HUES64 (cell line): ENCODE measurements around the gene NPAS2.
A peak's percentile ranks its signal among the peaks of the same experiment; 100 is the strongest.

Experiments
- H3K27ac ChIP-seq: 2 replicates; pipeline ENCODE4 v1.7.0; 2013; ENCODE audit warnings: low read depth, low read length, inconsistent platforms
- H3K27me3 ChIP-seq: 2 replicates; pipeline ENCODE4 v1.6.1; 2013; ENCODE audit warnings: mild to moderate bottlenecking, low read length; ENCODE audit not compliant: insufficient read depth
- H3K36me3 ChIP-seq: 2 replicates; pipeline ENCODE4 v1.6.1; 2013; ENCODE audit warnings: mild to moderate bottlenecking, low read length; ENCODE audit not compliant: insufficient read depth
- H3K4me1 ChIP-seq: 2 replicates; pipeline ENCODE4 v1.6.1; 2013; ENCODE audit warnings: mild to moderate bottlenecking, low read length, moderate library complexity; ENCODE audit not compliant: insufficient read depth
- H3K4me3 ChIP-seq: 2 replicates; pipeline ENCODE4 v1.5.1; 2013; ENCODE audit warnings: mild to moderate bottlenecking, low read length, moderate library complexity
- H3K9ac ChIP-seq: 2 replicates; pipeline ENCODE4 v1.6.1; 2013; ENCODE audit warnings: mild to moderate bottlenecking, low read depth, low read length
- H3K9me3 ChIP-seq: 2 replicates; pipeline ENCODE4 v1.6.1; 2013; ENCODE audit warnings: low read depth, low read length; ENCODE audit not compliant: insufficient read depth
- WGBS: fragments of 150-250, 120-280 bp; methylation state at CpG from one replicate; pipeline ENCODE4 v1.1.7; 2013; ENCODE audit warnings: missing lambda C conversion rate; 5-methylcytosine and 5-hydroxymethylcytosine counted together

The NPAS2 gene

GRCh38 chr2:101001691-101002561, 182.0 kb downstream of the NPAS2 start, which contains the start of gene RPL31:
Gene RPL31 (plus strand): TSS chr2:101002289. CDS start chr2:101002702, 413 bp downstream.
- H3K27me3 ChIP-seq = 0 out of 2 replicates have a peak, but pooled peaks cover 3% of the 10 kb centered on the region
- H3K9ac ChIP-seq = peak within 1 kb of the TSS; percentile 98
- peaks cover 42% of the 10 kb centered on the region for H3K36me3 ChIP-seq
- no peaks in the 10 kb centered on the region for H3K9me3 ChIP-seq
- peak within 1 kb of the TSS; percentile 78 for H3K4me3 ChIP-seq
- H3K4me1 ChIP-seq = peaks cover 12% of the 10 kb centered on the region; the same call in 1 of the 2 replicates
- H3K27ac ChIP-seq = peak within 1 kb of the TSS; percentile 85
- WGBS = 10% methylated on average over 57 of the region's 59 CpGs

GRCh38 chr2:101002562-101003277, 182.8 kb downstream of the NPAS2 start:
- H3K36me3 ChIP-seq = peaks cover 50% of the 10 kb centered on the region
- H3K27me3 ChIP-seq = 0 out of 2 replicates have a peak, but pooled peaks cover 3% of the 10 kb centered on the region
- H3K4me1 ChIP-seq = peaks cover 12% of the 10 kb centered on the region; the same call in 1 of the 2 replicates
- peak overlapping the region; percentile 98 for H3K9ac ChIP-seq
- 1% methylated on average over 26 of the region's 26 CpGs for WGBS
- peak overlapping the region; percentile 85 for H3K27ac ChIP-seq
- peak overlapping the region; percentile 78 for H3K4me3 ChIP-seq
- H3K9me3 ChIP-seq = no peaks in the 10 kb centered on the region

GRCh38 chr2:101003278-101003775, 183.4 kb downstream of the NPAS2 start:
- 0 out of 2 replicates have a peak, but pooled peaks cover 3% of the 10 kb centered on the region for H3K27me3 ChIP-seq
- no peaks in the 10 kb centered on the region for H3K9me3 ChIP-seq
- peaks cover 56% of the 10 kb centered on the region for H3K36me3 ChIP-seq
- 11% methylated on average over 12 of the region's 12 CpGs for WGBS
- peak overlapping the region; percentile 85 for H3K27ac ChIP-seq
- peaks cover 12% of the 10 kb centered on the region; the same call in 1 of the 2 replicates for H3K4me1 ChIP-seq
- H3K9ac ChIP-seq = peak overlapping the region; percentile 98
- peak overlapping the region; percentile 78 for H3K4me3 ChIP-seq

- peak overlapping the region; percentile 78; the same call in 1 of the 2 replicates for H3K4me3 ChIP-seq
- H3K9me3 ChIP-seq = no peaks in the 10 kb centered on the region
- H3K27me3 ChIP-seq = 0 out of 2 replicates have a peak, but pooled peaks cover 3% of the 10 kb centered on the region
- H3K27ac ChIP-seq = peak overlapping the region; percentile 53; the same call in 1 of the 2 replicates
- H3K36me3 ChIP-seq = peaks cover 66% of the 10 kb centered on the region
- peak overlapping the region; percentile 98; the same call in 1 of the 2 replicates for H3K9ac ChIP-seq
- peaks cover 12% of the 10 kb centered on the region; the same call in 1 of the 2 replicates for H3K4me1 ChIP-seq
- WGBS = 90% methylated on average over 11 of the region's 12 CpGs
These were observed 184.8 kb downstream of the NPAS2 start for GRCh38 chr2:101004620-101005325.

- Histone ChIP-seq H3K9me3 (no peaks in the 10 kb centered on the region), H3K4me3 (no peak overlapping the region), H3K9ac (no peak overlapping the region), H3K36me3 (peaks cover 78% of the 10 kb centered on the region), H3K4me1 (peaks cover 12% of the 10 kb centered on the region; the same call in 1 of the 2 replicates), H3K27me3 (no peaks in the 10 kb centered on the region), H3K27ac (no peak overlapping the region)
- 76% methylated on average over 2 of the region's 4 CpGs for WGBS
These were observed 186.3 kb downstream of the NPAS2 start for GRCh38 chr2:101006065-101006715.

- Histone ChIP-seq H3K27me3 (no peaks in the 10 kb centered on the region), H3K9ac (no peak overlapping the region), H3K9me3 (no peaks in the 10 kb centered on the region), H3K4me3 (no peak overlapping the region), H3K4me1 (peaks cover 12% of the 10 kb centered on the region; the same call in 1 of the 2 replicates), H3K27ac (peak overlapping the region; percentile 8; the same call in 1 of the 2 replicates), H3K36me3 (peaks cover 91% of the 10 kb centered on the region)
- WGBS = 89% methylated on average over 11 of the region's 11 CpGs
These were observed 187.7 kb downstream of the NPAS2 start for GRCh38 chr2:101007415-101008345.

- Histone ChIP-seq H3K9ac (no peak overlapping the region), H3K36me3 (peaks cover 85% of the 10 kb centered on the region), H3K4me1 (no peaks in the 10 kb centered on the region), H3K4me3 (no peak overlapping the region), H3K27ac (peak overlapping the region; percentile 42; the same call in 1 of the 2 replicates), H3K27me3 (no peaks in the 10 kb centered on the region), H3K9me3 (no peaks in the 10 kb centered on the region)
- 87% methylated on average over 10 of the region's 10 CpGs for WGBS
These were observed 191.2 kb downstream of the NPAS2 start for GRCh38 chr2:101011152-101011551.

- Histone ChIP-seq H3K36me3 (peaks cover 77% of the 10 kb centered on the region), H3K4me3 (no peak overlapping the region), H3K4me1 (no peaks in the 10 kb centered on the region), H3K9ac (no peak overlapping the region), H3K27me3 (no peaks in the 10 kb centered on the region), H3K27ac (no peak overlapping the region), H3K9me3 (no peaks in the 10 kb centered on the region)
- 92% methylated on average over 8 of the region's 8 CpGs for WGBS
These were observed 192.2 kb downstream of the NPAS2 start for GRCh38 chr2:101012054-101012705.

- Histone ChIP-seq H3K36me3 (peaks cover 77% of the 10 kb centered on the region), H3K27me3 (no peaks in the 10 kb centered on the region), H3K4me1 (no peaks in the 10 kb centered on the region), H3K4me3 (no peak overlapping the region), H3K27ac (no peak overlapping the region), H3K9me3 (no peaks in the 10 kb centered on the region), H3K9ac (no peak overlapping the region)
- 80% methylated on average over 5 of the region's 5 CpGs for WGBS
These were observed 192.8 kb downstream of the NPAS2 start for GRCh38 chr2:101012706-101013181.
